Dermis lymphatic vessel endothelial cell (primary cell): Measurements from ENCODE around the gene IFNLR1. TPM values are rescaled to one million over a fixed set of nuclear protein-coding genes. Genes with fewer than 3 reads are reported as not detected.

Source experiments
- total RNA-seq: library from RNA; depleted of rRNA; stranded (reverse); fragments of >200 nt; gene quantifications from 2 replicates; pipeline ENCODE4 v1.2.1, GENCODE V29; 2014

IFNLR1 gene
- not detected in 2 replicates for total RNA-seq

DNA sequence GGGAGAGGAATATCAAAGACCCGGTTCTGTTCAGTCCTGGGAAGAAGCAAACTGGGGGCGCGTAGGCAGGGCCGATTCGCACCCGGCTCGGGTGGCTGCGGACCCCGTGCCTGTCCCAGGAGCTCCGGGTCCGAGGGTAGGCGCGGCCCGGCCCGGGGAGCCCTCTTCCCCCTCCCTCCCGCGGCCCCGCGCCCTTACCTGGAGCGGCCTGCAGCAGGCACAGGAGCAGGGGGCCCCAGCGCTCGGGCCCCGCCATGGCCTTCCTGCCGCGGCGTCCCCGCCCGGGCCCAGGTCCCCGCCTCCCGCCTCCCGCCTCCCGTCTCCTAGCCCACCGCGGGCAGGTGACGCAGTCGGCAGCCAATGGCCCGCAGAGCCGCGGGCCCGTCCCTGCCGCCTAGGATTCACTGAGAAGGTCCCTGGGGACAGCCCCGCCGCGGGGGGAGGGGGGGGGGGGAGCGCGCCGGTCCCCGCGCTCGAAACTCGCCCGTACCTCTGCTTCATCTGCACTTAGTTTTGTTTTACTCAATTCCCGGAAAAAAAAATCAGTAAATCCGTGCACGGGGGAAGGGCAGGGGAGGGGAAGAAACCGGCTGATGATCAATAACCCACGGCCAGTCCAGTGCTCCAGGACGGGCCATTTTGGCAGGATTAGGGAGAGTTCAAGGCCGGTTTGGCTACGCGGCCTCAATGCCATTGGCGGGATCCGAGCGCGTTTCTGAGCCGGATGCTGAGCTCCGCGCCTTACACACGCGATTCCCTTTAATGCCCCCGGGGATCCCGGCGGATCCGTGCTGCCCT, at the start of gene IFNLR1:
Gene IFNLR1, minus strand, starts transcription at position 297 of the 798 bp plus-strand sequence. Its CDS starts 41 bp downstream, at position 256.

DNA sequence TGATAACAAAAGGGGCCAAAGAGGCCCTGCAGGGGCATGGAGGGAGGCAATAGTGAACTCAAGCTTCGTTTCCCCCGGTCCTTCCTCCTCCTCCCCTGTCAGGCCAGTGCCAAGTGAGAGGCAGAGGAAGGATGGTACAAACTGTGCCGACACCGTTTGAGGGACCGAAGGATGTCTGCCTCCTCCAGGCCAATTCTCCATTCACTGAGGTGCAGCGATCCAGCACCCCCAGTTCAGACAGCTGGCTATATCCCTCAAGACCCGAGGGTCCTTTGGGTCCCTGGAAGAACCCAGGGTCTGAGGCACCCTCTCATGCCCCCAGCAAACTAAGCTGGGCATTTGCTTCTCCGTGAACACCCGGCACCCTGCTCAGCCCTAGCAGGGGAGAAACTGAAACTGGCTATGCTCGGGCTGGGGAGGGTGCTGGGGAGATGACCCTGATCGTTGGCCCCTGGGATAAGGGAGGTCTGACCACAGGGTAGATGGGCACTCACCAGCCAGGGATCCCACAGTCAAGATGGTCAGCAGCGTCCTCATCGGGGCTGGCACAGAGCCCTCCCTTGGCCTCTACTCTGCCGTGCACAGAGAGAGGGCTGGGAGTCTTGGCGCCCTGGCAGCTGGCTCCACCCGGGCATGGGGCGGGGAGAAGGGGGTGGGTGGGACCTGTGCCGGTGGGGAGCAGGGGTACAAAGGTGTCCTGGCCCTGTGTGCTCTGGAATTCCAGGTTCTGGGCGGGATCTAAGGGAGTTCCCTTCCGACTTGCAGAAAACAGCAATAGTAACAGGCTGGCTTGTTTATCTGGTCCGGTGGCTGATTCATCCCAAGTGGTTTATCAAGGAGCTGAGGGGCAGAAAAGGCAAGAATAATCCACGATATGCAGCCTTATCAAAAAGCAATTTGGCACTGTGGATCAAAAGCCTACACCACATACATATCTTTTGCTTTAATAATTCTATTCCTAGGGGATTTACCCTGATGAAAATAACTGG, 44.2 kb downstream of the IFNLR1 start, which contains the start of gene IL22RA1:
Gene IL22RA1, minus strand, starts transcription at position 595 of the 989 bp plus-strand sequence. Its CDS starts 58 bp downstream, at position 537.

DNA sequence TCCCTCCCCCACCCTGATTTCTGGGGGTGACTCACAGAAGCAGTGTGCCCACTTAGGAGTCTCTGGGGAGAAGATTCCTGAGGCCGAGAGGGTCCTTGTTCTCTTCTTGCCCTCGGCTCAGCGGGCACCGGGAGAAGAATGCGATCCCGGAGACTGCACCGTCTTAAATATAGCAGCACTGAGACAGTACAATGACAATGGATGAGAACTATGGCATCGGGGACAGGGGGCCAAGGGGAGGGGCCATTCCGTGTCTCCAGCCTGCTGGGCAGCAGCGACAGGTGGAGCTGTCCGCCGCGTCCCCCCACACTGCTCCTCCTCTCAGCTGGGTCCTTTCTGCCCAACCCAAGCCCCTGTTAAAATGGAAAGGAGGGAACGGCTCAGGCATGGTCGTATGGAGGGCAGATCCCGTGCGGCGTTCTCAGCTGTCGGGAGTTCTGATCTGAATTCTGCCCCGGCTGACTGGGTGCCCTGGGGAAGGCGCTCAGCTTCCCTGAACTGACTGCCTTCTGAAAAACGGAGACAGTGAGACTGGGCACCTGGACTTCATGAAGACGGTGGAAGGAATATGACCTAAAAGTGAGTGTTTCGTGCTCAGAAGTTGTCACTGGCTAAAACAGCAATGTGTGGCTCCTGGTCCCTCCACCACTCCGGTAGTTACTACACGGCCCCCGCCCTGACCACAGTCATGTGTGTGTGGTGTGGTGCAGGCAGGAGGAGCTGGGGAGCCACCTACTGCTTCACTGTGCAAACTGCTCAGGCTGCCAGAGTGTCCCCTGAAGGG, 74.9 kb downstream of the IFNLR1 start, which contains the start of gene MYOM3:
Gene MYOM3, minus strand, starts transcription at position 140 of the 784 bp plus-strand sequence. CDS start 3,499 bp downstream, outside the sequence.

Other genes with a start within 250 kb of the IFNLR1 start
- 104 and 144 TPM in 2 replicates for gene PNRC2, start 227.5 kb downstream of the IFNLR1 start, total RNA-seq
- gene SRSF10, start 207.0 kb downstream of the IFNLR1 start, total RNA-seq: 65.5 and 80.4 TPM in 2 replicates
- gene MYOM3, start 75.2 kb downstream of the IFNLR1 start, total RNA-seq: not detected in 2 replicates
- gene IL22RA1, start 44.1 kb downstream of the IFNLR1 start, total RNA-seq: not detected in 2 replicates
- gene GRHL3, start 132.1 kb upstream of the IFNLR1 start, total RNA-seq: not detected in 2 replicates
- 1.2 and 1.9 TPM in 2 replicates for gene STPG1, start 226.5 kb upstream of the IFNLR1 start, total RNA-seq
- 18.0 and 19.1 TPM in 2 replicates for gene NIPAL3, start 228.5 kb upstream of the IFNLR1 start, total RNA-seq